Psoas muscle (tissue), 8 donors: ENCODE measurements around the gene UAP1L1. TPM values are rescaled to one million over a fixed set of nuclear protein-coding genes. Genes with fewer than 3 reads are reported as not detected.

Experiments
- ATAC-seq, 4 donors: fragments of 200-7000 bp; cut with Tn5 transposase; one replicate each; pipeline ENCODE4 v1.9.1; 2020; ENCODE audit warnings: moderate library complexity in 3 of 4, mild to moderate bottlenecking in 2 of 4
- DNase-seq, 2 donors: peaks; one replicate each; pipeline ENCODE4 v3.0.0-alpha.2; 2020
- H3K27ac ChIP-seq: fragments of 200-600 bp; one replicate; pipeline ENCODE4 v1.8.0; 2022
- H3K27me3 ChIP-seq, 3 donors: fragments of 200-600 bp in 1 of 3; one replicate each; pipeline versions ENCODE4 v1.6.1 to v1.8.0; 2013 to 2022; ENCODE audit warnings: low read length in 2 of 3, mild to moderate bottlenecking in 2 of 3, moderate library complexity in 1 of 3; ENCODE audit not compliant: insufficient read depth in 3 of 3
- H3K36me3 ChIP-seq, 2 donors: fragments of 200-600 bp in 1 of 2; one replicate each; pipeline versions ENCODE4 v1.6.1 to v1.8.0; 2013 to 2022; ENCODE audit warnings: low read depth in 1 of 2, mild to moderate bottlenecking in 1 of 2, moderate library complexity in 1 of 2; ENCODE audit not compliant: insufficient read depth in 1 of 2
- H3K4me1 ChIP-seq: fragments of 200-600 bp; one replicate; pipeline ENCODE4 v1.8.0; 2022
- H3K4me3 ChIP-seq: fragments of 200-600 bp; one replicate; pipeline ENCODE4 v1.8.0; 2022; ENCODE audit warnings: mild to moderate bottlenecking
- H3K9me3 ChIP-seq: fragments of 200-600 bp; one replicate; pipeline ENCODE4 v1.8.0; 2022
- WGBS, 3 donors: extraction: QIAGEN DNeasy Blood & Tissue Kit; methylation state at CpG; one replicate each; pipeline versions ENCODE4 v1.1.6 to v1.1.7; 2013; 5-methylcytosine and 5-hydroxymethylcytosine counted together
- intact Hi-C, 2 donors: fragments of 100-400 bp; cut with DNase I; formaldehyde crosslinking; loops; one replicate each; pipeline versions ENCODE4 v1.11.0 to v1.14.2; 2022
- polyA plus RNA-seq, 3 donors: library from polyadenylated mRNA; stranded (reverse); fragments of 200-250 nt; gene quantifications; one replicate each; pipeline ENCODE4 v1.2.3, GENCODE V29; 2013
- total RNA-seq, 4 donors: library from RNA; stranded (reverse); fragmentation: NEBNext Ultra II Directional in 2 of 4; extraction: Animal tissue kit (Norgen Biotek cat#: 25700) in 2 of 4; gene quantifications; one replicate each; pipeline versions ENCODE4 v1.2.1 to v1.2.4, GENCODE V29; 2021 to 2023
- TF ChIP-seq, protein P1 (sequence below): fragments of 200-600 bp; IDR thresholded peaks from one replicate; pipeline ENCODE4 v1.8.0; 2022; ENCODE audit warnings: antibody characterized with exemption
- donor health status: healthy with polysubstance abuse.
- donor health status: DM: no; HTN: no; CAD: no; lungs with moderate emphysema.
- donor health status: Bipolar disorder and iron deficiency.
- donor health status: healthy.
- donor health status: DM: yes; HTN: yes; CAD: no.
- donor health status: DM: no; HTN: no; CAD: no.
- donor health status: DM: no; HTN: no; CAD: no.
- donor health status: DM: yes; HTN: yes; CAD: no.

Gene UAP1L1
- total and polyA plus RNA-seq, 7 donors: 1.5 to 4.5 (median 2.4) TPM

DNA sequence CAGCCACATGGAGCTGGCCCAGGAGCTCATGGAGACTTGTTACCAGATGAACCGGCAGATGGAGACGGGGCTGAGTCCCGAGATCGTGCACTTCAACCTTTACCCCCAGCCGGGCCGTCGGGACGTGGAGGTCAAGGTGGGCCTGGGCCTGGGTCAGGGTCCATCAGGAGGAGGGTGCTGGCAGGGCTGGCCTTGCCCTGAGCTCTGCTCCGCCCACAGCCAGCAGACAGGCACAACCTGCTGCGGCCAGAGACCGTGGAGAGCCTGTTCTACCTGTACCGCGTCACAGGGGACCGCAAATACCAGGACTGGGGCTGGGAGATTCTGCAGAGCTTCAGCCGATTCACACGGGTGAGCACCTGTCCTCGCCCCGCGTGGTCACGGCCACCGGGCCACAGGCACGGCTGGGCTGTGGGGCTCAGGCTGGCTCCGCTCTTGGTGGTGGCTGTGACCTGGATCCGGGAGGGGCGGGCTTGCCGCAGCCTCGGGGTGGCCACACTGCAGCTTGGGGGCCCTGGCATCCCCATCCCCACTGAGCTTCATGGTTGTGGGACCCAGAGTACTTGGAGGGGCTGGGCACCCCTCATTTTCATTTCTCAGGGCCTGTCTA lies 30.1 kb downstream of the UAP1L1 start:
- Histone ChIP-seq H3K36me3 (peaks cover 11 to 93% of the 10 kb centered on the region in 2 donors), H3K27ac (no peak overlapping the region), H3K4me1 (no peaks in the 10 kb centered on the region), H3K27me3 (no peaks in the 10 kb centered on the region), H3K4me3 (no peak overlapping the region), H3K9me3 (no peaks in the 10 kb centered on the region)
- TF ChIP-seq, protein P1, sequence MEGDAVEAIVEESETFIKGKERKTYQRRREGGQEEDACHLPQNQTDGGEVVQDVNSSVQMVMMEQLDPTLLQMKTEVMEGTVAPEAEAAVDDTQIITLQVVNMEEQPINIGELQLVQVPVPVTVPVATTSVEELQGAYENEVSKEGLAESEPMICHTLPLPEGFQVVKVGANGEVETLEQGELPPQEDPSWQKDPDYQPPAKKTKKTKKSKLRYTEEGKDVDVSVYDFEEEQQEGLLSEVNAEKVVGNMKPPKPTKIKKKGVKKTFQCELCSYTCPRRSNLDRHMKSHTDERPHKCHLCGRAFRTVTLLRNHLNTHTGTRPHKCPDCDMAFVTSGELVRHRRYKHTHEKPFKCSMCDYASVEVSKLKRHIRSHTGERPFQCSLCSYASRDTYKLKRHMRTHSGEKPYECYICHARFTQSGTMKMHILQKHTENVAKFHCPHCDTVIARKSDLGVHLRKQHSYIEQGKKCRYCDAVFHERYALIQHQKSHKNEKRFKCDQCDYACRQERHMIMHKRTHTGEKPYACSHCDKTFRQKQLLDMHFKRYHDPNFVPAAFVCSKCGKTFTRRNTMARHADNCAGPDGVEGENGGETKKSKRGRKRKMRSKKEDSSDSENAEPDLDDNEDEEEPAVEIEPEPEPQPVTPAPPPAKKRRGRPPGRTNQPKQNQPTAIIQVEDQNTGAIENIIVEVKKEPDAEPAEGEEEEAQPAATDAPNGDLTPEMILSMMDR: no peak
- ATAC-seq: peak in 1 of 4 donors; percentile 2
- no peak for DNase-seq
- WGBS, 3 donors: 89 to 93% (median 92%) methylated on average over 22 to 27 of the region's 27 CpGs
- intact Hi-C loops: no loop called here

DNA sequence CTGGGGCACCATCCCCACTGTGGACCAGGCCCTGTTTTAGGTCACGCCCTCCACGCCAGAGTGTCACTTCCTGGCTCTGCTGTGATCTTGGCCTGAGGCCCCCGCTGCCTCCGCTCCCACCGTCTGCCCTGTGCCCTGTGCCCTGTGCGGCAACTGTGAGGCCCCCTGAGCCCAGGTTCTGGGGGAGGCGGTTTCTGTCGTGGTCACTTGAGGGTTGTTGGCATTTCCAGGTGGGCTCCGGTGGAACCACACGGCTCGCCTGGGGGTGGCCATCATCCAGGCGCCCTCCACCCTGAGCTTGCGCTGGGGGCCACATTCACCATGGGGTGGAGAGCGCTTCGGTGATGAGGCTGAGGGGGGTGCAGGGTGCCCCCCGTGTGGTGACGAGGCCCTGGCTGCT lies 30.7 kb downstream of the UAP1L1 start:
- no peaks in the 10 kb centered on the region for H3K9me3 ChIP-seq
- no peaks in the 10 kb centered on the region for H3K4me1 ChIP-seq
- TF ChIP-seq, protein P1: no peak
- no peaks in the 10 kb centered on the region for H3K27me3 ChIP-seq
- no peak overlapping the region for H3K27ac ChIP-seq
- intact Hi-C loops: no loop called here
- 92 to 95% (median 93%) methylated on average over 17 of the region's 17 CpGs for WGBS, 3 donors
- peaks cover 6 to 98% of the 10 kb centered on the region in 2 donors for H3K36me3 ChIP-seq
- DNase-seq: no peak
- H3K4me3 ChIP-seq: no peak overlapping the region
- ATAC-seq: no peak

DNA sequence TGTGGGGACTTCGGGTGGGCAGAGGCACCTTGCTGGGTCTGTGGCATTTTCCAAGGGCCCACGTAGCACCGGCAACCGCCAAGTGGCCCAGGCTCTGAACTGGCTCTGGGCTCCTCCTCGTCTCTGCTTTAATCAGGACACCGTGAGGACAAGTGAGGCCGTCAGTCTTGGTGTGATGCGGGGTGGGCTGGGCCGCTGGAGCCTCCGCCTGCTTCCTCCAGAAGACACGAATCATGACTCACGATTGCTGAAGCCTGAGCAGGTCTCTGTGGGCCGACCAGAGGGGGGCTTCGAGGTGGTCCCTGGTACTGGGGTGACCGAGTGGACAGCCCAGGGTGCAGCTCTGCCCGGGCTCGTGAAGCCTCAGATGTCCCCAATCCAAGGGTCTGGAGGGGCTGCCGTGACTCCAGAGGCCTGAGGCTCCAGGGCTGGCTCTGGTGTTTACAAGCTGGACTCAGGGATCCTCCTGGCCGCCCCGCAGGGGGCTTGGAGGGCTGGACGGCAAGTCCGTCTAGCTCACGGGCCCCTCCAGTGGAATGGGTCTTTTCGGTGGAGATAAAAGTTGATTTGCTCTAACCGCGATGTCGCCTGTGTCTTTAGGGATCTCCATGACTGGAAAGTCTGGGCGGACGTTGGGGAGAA lies 31.4 kb downstream of the UAP1L1 start:
- H3K27me3 ChIP-seq: no peaks in the 10 kb centered on the region
- H3K27ac ChIP-seq: no peak overlapping the region
- DNase-seq (no peak), ATAC-seq (no peak)
- WGBS, 3 donors: 88 to 90% (median 88%) methylated on average over 29 of the region's 29 CpGs
- H3K36me3 ChIP-seq: peaks cover 0 to 91% of the 10 kb centered on the region in 2 donors
- intact Hi-C loops: no loop called here
- TF ChIP-seq, protein P1: no peak
- no peaks in the 10 kb centered on the region for H3K9me3 ChIP-seq
- no peak overlapping the region for H3K4me3 ChIP-seq
- H3K4me1 ChIP-seq: no peaks in the 10 kb centered on the region

DNA sequence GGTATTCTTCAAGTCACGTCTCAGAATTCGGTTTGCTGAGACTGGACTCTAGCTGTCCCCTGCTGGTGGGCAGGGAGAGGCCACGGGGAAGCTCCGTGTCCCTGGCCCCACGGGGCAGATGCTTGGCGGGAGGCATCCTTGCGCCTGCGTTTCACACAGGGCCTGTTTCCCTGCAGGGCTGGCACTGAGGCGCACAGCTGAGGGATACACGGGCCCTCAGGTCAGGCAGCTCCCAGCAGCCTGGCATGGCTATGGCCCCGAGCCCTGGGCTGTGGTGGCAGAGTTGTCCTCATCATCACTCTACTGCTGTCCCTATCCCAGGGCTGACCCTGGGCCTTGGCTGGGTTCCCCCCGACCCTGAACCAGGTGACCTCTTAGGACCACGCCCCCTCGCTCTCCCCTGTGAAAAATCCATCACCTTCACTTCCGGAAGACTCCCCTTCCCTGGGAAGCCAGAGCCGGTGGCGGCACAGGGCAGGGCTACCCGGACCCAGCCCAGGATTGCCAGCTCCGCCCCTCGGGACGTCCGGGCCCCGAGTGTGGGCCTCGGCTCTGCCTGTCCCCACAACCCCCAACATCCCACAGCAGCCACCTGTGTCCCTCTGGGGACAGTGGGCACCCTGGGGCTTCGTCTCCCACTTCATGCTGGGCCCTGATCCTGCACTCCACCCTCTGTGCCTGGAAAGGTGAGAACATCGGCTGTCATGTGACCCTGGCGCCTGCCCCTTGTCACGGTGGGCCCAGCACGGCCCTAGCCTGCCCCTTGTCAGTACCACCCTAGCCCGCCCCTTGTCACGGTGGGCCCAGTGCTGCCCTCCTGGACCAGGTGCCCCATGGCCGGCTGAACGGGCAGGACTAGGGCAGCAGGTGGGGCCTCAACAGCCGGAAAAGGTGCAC lies 32.2 kb downstream of the UAP1L1 start:
- Histone ChIP-seq H3K4me1 (no peaks in the 10 kb centered on the region), H3K36me3 (peaks cover 0 to 83% of the 10 kb centered on the region in 2 donors), H3K9me3 (no peaks in the 10 kb centered on the region), H3K4me3 (no peak overlapping the region), H3K27ac (no peak overlapping the region), H3K27me3 (no peaks in the 10 kb centered on the region)
- intact Hi-C loops: no loop called here
- TF ChIP-seq, protein P1: no peak
- DNase-seq (no peak), ATAC-seq (peak in 1 of 4 donors; percentile 12)
- WGBS, 3 donors: 77 to 79% (median 78%) methylated on average over 30 to 34 of the region's 34 CpGs
